ENCODE data around the gene HDC.

The HDC gene

GRCh38 chr15:50227076-50227475 lies 38.5 kb downstream of the HDC start:
- no peak for DNase-seq (ENCODE audit: low read depth)

GRCh38 chr15:50225938-50226337 lies 39.6 kb downstream of the HDC start:
- DNase-seq (ENCODE audit: low read depth) = no peak

GRCh38 chr15:50225057-50225456 lies 40.5 kb downstream of the HDC start:
- no peak for DNase-seq (ENCODE audit: low read depth)

- no peak for DNase-seq (ENCODE audit: low read depth)
These were observed 40.9 kb downstream of the HDC start for GRCh38 chr15:50224606-50225005.

DNA sequence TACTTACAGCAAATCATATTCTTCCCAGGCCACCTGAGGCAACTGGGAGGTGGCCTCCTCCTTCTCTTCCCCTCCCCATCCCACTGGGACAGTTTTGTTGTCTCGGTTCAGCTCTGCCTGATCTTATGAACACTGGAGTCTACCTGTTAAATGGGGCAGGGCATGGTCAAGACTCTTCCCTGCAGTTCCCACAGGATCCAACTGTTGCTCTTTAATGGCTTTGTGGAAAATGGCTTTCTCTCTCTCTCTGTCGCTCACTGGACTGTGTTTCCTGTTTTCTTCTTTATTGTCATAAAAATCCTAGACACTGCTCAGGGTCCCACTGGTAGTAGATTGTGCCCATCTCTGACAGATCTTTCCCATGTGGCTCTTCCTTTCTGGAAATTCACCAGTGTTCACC lies 43.3 kb downstream of the HDC start:
- DNase-seq (ENCODE audit: low read depth) = no peak

DNA sequence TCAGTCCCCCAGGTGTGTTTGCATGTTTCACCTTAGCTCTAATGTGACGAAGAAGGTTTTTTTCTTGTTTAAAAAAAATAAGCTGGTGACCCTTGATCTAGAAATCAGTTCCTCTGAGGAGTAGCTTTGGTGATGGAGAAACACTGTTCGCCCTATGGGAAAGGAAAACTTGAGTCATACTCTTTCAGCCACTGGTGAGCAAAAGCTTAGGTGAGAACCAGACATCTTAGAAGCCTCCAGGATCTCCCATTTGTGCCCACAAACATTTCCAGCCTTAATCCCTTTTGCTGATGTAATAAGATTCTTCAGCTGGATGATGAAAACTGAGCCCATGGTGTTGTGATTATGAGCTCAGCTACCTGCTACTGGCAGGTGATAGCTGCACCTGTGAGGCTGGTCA lies 45.7 kb downstream of the HDC start:
- DNase-seq (ENCODE audit: low read depth) = no peak

- DNase-seq (ENCODE audit: low read depth) = no peak
These were observed 46.8 kb downstream of the HDC start for GRCh38 chr15:50218691-50219090.

DNA sequence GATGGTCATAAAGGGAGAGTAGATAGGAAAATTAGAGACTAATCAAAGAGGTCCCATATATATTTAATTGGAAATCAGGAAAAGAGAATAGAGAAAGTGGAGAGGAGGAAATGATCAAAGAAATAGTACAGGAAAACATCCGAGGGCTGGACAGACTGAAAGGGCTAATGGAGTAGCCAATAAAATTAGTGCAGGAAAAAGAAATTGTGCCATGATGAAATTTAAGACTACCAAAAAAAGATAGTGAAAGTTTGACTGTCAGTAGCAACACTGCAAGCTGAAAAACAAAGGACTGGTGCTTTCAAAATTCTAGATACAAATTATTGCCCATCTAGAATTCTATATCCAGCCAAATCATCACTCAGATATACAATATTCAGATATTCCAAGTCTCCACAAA lies 47.2 kb downstream of the HDC start:
- no peak for DNase-seq (ENCODE audit: low read depth)

- no peak for DNase-seq (ENCODE audit: low read depth)
These were observed 54.9 kb downstream of the HDC start for GRCh38 chr15:50210462-50211157.

DNA sequence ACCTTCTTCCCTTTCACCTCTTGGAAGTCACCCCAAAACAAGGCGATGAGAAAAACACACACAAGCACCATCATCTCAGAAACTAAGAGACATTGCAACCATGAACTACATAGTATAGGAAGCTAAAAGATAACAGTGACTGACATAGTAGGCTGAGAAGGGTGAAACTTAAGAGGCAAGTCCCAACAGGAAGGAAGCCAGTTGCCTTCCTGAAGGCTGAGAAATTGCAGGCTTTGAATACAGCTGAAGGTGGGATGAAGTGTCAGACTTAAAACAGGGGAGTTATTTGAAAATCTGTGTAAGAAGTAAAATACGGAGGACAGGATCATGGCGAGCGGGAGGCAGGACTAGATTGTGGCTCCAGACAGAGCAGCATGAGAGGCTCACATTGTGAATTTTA lies 55.7 kb downstream of the HDC start:
- DNase-seq (ENCODE audit: low read depth) = no peak

DNA sequence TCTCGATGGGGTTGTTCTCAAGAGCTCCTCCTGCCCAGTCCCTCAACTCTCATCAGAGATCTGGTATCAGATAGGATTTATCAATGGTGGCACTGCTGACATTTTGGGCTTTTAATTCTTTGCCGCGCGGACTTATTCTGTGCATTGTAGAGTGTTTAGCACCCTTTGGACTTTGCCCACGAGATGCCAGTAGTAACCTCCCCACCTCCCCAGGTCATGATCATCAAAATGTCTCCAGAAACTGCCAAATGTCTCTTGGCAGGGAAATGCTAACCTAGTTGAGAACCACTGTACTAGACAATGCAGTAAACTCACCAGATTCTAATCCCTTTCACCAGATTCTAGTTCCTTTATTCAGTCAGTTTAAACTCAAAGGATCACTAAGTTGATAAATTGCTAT lies 59.5 kb downstream of the HDC start:
- DNase-seq (ENCODE audit: low read depth) = no peak

GRCh38 chr15:50202003-50202402 lies 63.5 kb downstream of the HDC start:
- no peak for DNase-seq (ENCODE audit: low read depth)

GRCh38 chr15:50192926-50193620 lies 72.5 kb downstream of the HDC start:
- DNase-seq (ENCODE audit: low read depth) = no peak

DNA sequence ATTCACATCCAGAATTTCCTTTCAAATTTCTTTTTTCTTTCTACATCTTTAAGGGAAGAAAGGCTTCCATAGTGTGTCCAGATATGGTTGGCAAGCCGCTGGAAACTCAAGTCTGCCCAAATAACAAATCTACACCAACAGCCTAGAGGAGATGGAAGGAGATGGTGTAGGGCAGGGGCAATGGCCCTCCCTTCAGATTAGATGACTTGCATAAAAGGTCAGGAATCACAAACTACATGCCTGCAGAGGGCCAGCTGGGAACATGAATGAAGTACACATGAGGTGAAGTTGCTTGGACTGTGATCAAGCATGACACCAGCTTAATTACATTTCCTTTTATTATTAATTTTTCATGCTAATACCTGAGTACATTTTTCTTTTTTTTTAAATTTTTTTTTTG lies 73.4 kb downstream of the HDC start:
- no peak for DNase-seq (ENCODE audit: low read depth)

All from fibroblast of the conjunctiva (primary cell).